Body of pancreas (tissue), 4 donors: ENCODE measurements around the gene CREB5. TPM values are rescaled to one million over a fixed set of nuclear protein-coding genes. Genes with fewer than 3 reads are reported as not detected.

Source experiments
- ATAC-seq: fragments of 150-250 bp; one replicate; pipeline ENCODE4 v1.9.1; 2016
- DNase-seq, 4 donors: peaks; one replicate each; pipeline ENCODE4 v3.0.0-alpha.2; 2019
- H3K27ac ChIP-seq, 4 donors: fragments of 200-600 bp; sonication (generic); 1 replicate in 3 of 4; 2 replicates in 1 of 4; pipeline versions ENCODE4 v1.5.1 to v1.6.1; 2016 to 2019; ENCODE audit warnings: mild to moderate bottlenecking in 1 of 4, mixed read lengths in 1 of 4, moderate library complexity in 1 of 4
- H3K27me3 ChIP-seq, 2 donors: fragments of 200-600 bp; sonication (generic); one replicate each; pipeline ENCODE4 v1.6.0; 2016; ENCODE audit warnings: mild to moderate bottlenecking in 1 of 2
- H3K36me3 ChIP-seq, 2 donors: fragments of 200-600 bp; sonication (generic); replicated peaks in 1 of 2; 2 replicates each; pipeline ENCODE4 v1.5.1; 2016; ENCODE audit warnings: low read depth in 2 of 2; ENCODE audit not compliant: insufficient read depth in 1 of 2
- H3K4me1 ChIP-seq: fragments of 200-600 bp; sonication (generic); one replicate; pipeline ENCODE4 v1.6.0; 2016
- H3K4me3 ChIP-seq, 2 donors: fragments of 200-600 bp; sonication (generic); 1 replicate in 1 of 2; 2 replicates in 1 of 2; pipeline ENCODE4 v1.5.1; 2016 to 2019
- H3K9me3 ChIP-seq, 3 donors: fragments of 200-600 bp; sonication (generic); 1 replicate in 2 of 3; 2 replicates in 1 of 3; pipeline ENCODE4 v1.5.1; 2016
- POLR2A ChIP-seq, 3 donors: fragments of 450-650 bp; IDR thresholded peaks; one replicate each; pipeline ENCODE4 v1.6.1; 2016; ENCODE audit warnings: antibody characterized with exemption in 3 of 3, mild to moderate bottlenecking in 2 of 3
- WGBS, 2 donors: methylation state at CpG; one replicate each; pipeline ENCODE4 v1.1.5; 2017; 5-methylcytosine and 5-hydroxymethylcytosine counted together
- intact Hi-C: fragments of 100-400 bp; cut with DNase I; formaldehyde crosslinking; loops from one replicate; pipeline ENCODE4 v1.15.1; 2023
- total RNA-seq, 2 donors: library from RNA; depleted of rRNA; stranded (reverse); fragments of >200 nt; gene quantifications; one replicate each; pipeline ENCODE4 v1.1.0, GENCODE V29; 2016
- TF ChIP-seq, protein P1 (sequence below), 7 experiments: fragments of 450-650 bp in 4 of 7; fragments of 200-600 bp in 3 of 7; sonication (generic) in 3 of 7; IDR thresholded peaks; one replicate each; pipeline ENCODE4 v1.5.1; 2016 to 2019; ENCODE audit warnings: antibody characterized with exemption in 7 of 7

Gene CREB5
- total RNA-seq, 2 donors from 2014 or later: 10.4 to 25.7 TPM

- WGBS, 2 donors: 67 to 81% methylated on average over 1 of the region's 1 CpG
- TF ChIP-seq POLR2A (IDR thresholded peaks at IDR 0.05): no peak
- intact Hi-C loops: no loop called here
- Histone ChIP-seq H3K27me3 (no peaks in the 10 kb centered on the region), H3K4me3 (no peak overlapping the region), H3K9me3 (no peaks in the 10 kb centered on the region), H3K27ac (no peak overlapping the region), H3K4me1 (no peaks in the 10 kb centered on the region), H3K36me3 (no peaks in the 10 kb centered on the region)
- no peak for ATAC-seq
- no peak for DNase-seq
Observed at GRCh38 chr7:28430616-28431015, 18.3 kb downstream of the CREB5 start.

DNA sequence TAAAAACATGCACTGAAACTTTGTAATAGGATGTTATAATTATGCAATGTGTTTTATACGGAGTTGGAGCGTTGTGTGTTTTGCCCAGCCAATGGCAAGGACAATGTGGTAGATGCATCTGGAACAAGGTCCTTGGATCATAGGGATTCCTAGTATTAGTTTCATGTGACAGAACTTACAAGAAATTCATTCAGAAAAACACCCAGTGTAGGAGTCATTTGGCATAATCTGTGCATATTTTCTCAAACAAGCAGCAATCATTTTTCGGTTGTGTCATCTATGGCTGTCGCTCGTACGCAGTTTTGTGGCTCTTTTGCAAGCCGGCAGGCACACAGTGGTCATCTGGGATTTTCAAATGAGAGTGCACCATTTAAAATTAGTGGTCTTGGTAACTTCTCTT lies 19.8 kb downstream of the CREB5 start:
- DNase-seq (peak in 1 of 4 donors; percentile 10), ATAC-seq (peak; percentile 35)
- TF ChIP-seq, protein P1, sequence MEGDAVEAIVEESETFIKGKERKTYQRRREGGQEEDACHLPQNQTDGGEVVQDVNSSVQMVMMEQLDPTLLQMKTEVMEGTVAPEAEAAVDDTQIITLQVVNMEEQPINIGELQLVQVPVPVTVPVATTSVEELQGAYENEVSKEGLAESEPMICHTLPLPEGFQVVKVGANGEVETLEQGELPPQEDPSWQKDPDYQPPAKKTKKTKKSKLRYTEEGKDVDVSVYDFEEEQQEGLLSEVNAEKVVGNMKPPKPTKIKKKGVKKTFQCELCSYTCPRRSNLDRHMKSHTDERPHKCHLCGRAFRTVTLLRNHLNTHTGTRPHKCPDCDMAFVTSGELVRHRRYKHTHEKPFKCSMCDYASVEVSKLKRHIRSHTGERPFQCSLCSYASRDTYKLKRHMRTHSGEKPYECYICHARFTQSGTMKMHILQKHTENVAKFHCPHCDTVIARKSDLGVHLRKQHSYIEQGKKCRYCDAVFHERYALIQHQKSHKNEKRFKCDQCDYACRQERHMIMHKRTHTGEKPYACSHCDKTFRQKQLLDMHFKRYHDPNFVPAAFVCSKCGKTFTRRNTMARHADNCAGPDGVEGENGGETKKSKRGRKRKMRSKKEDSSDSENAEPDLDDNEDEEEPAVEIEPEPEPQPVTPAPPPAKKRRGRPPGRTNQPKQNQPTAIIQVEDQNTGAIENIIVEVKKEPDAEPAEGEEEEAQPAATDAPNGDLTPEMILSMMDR (IDR thresholded peaks at IDR 0.05): no peak
- no peak for TF ChIP-seq POLR2A (IDR thresholded peaks at IDR 0.05)
- Histone ChIP-seq H3K36me3 (no peaks in the 10 kb centered on the region), H3K27ac (no peak overlapping the region), H3K4me3 (no peak overlapping the region), H3K27me3 (no peaks in the 10 kb centered on the region), H3K4me1 (no peaks in the 10 kb centered on the region), H3K9me3 (no peaks in the 10 kb centered on the region)
- WGBS, 2 donors: 77 to 79% methylated on average over 7 of the region's 7 CpGs
- intact Hi-C loops: no loop called here

DNA sequence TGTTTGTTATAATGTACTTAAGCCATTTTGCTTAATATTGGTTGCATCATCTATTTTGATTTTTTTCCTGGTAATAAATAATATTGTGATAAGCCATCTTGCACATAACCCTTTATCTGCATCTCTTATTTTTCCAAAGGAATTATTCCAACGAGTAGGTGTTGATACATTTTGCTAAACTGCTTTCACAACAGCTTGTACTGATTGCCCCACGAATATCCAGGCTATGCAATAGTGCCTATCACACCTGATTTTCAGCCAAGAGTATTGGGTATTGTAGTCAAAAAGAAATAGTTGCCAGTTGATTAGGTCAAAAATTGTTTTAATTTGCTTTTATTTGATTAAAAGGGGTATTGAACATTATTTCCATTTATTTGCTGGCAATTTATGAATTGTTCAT lies 20.7 kb downstream of the CREB5 start:
- Histone ChIP-seq H3K9me3 (no peaks in the 10 kb centered on the region), H3K36me3 (no peaks in the 10 kb centered on the region), H3K4me3 (no peak overlapping the region), H3K27ac (no peak overlapping the region), H3K27me3 (no peaks in the 10 kb centered on the region), H3K4me1 (no peaks in the 10 kb centered on the region)
- ATAC-seq: no peak
- no peak for DNase-seq
- WGBS, 2 donors: 13 to 28% methylated on average over 2 of the region's 2 CpGs
- intact Hi-C loops: no loop called here
- no peak for TF ChIP-seq POLR2A (IDR thresholded peaks at IDR 0.05)
- TF ChIP-seq, protein P1 (IDR thresholded peaks at IDR 0.05): no peak

GRCh38 chr7:28433699-28434219 lies 21.4 kb downstream of the CREB5 start:
- Histone ChIP-seq H3K27ac (no peak overlapping the region), H3K27me3 (no peaks in the 10 kb centered on the region), H3K4me1 (no peaks in the 10 kb centered on the region), H3K4me3 (no peak overlapping the region), H3K9me3 (no peaks in the 10 kb centered on the region), H3K36me3 (no peaks in the 10 kb centered on the region)
- intact Hi-C loops: no loop called here
- DNase-seq: peak in 3 of 4 donors; percentile 18 to 29 (median 22)
- TF ChIP-seq POLR2A (IDR thresholded peaks at IDR 0.05): no peak
- TF ChIP-seq, protein P1 (IDR thresholded peaks at IDR 0.05): no peak
- 38 to 39% methylated on average over 4 of the region's 4 CpGs for WGBS, 2 donors
- no peak for ATAC-seq

DNA sequence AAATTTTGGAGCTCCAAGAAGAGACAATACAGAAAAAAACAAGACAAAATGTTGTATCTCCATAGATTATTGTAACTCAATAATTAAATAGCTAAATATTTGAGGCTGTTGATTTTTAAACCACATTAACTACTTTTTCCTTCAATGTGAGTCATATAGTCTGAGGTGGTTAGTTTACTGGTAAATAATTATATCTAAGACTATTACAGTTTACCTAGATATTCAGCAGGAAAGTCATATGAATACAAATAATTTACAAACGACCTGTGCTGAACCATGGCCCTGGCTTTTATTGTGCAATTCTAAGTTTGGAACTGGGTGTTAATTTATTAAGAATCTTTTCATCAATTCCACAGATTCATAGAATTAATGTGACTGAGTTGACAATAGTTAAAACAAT lies 22.2 kb downstream of the CREB5 start:
- 27 to 28% methylated on average over 1 of the region's 1 CpG for WGBS, 2 donors
- DNase-seq (no peak), ATAC-seq (no peak)
- Histone ChIP-seq H3K9me3 (no peaks in the 10 kb centered on the region), H3K4me3 (no peak overlapping the region), H3K4me1 (no peaks in the 10 kb centered on the region), H3K27ac (no peak overlapping the region), H3K27me3 (no peaks in the 10 kb centered on the region), H3K36me3 (no peaks in the 10 kb centered on the region)
- no peak for TF ChIP-seq POLR2A (IDR thresholded peaks at IDR 0.05)
- TF ChIP-seq, protein P1 (IDR thresholded peaks at IDR 0.05): no peak
- intact Hi-C loops: no loop called here
